B cell (primary cell): ENCODE measurements around the gene LAPTM4A. TPM values are rescaled to one million over a fixed set of nuclear protein-coding genes. Genes with fewer than 3 reads are reported as not detected.
A peak's percentile ranks its signal among the peaks of the same experiment; 100 is the strongest.

Experiments
- ATAC-seq: fragments of 200-7000 bp; cut with Tn5 transposase; one replicate; pipeline ENCODE4 v1.10.0; 2021; ENCODE audit warnings: low read depth, mild to moderate bottlenecking, moderate number of reproducible peaks, moderate library complexity
- CTCF ChIA-PET: fragments of 350-600 bp; sonication (Branson Sonifier 250); formaldehyde crosslinking; loops from one replicate; lab custom pipeline; 2021; ENCODE audit warnings: antibody characterized with exemption, inconsistent platforms; lab: Charles Lee
- POLR2A ChIA-PET: fragments of 350-600 bp; sonication (Branson Sonifier 250); formaldehyde crosslinking; loops from one replicate; lab custom pipeline; 2021; ENCODE audit warnings: antibody characterized with exemption; lab: Charles Lee
- DNase-seq: peaks from one replicate; pipeline ENCODE4 v3.0.0; 2013
- H2AFZ ChIP-seq: 2 replicates; pipeline ENCODE4 v1.6.1; 2012; ENCODE audit warnings: mild to moderate bottlenecking, low read depth, low read length; ENCODE audit not compliant: insufficient read depth, poor library complexity, severe bottlenecking
- H3K27ac ChIP-seq, 2 donors: 1 replicate in 1 of 2; 2 replicates in 1 of 2; pipeline ENCODE4 v1.5.1; 2012 to 2013; ENCODE audit warnings: low read length in 2 of 2, mild to moderate bottlenecking in 2 of 2, moderate library complexity in 1 of 2
- H3K27me3 ChIP-seq, 4 experiments: fragments of 200-600 bp in 1 of 4; sonication (generic) in 1 of 4; replicated peaks in 1 of 4; 1 replicate in 2 of 4; 2 replicates in 2 of 4; pipeline versions ENCODE4 v1.6.1 to v1.7.0; 2013 to 2016; ENCODE audit warnings: low read length in 3 of 4, mild to moderate bottlenecking in 2 of 4, mixed read lengths in 1 of 4, moderate library complexity in 1 of 4; ENCODE audit not compliant: insufficient read depth in 4 of 4, control insufficient read depth in 3 of 4; ENCODE audit errors: control extremely low read depth in 1 of 4
- H3K36me3 ChIP-seq, 2 experiments: replicated peaks in 1 of 2; 1 replicate in 1 of 2; 2 replicates in 1 of 2; pipeline versions ENCODE4 v1.6.1 to v1.7.1; 2013; ENCODE audit warnings: low read length in 1 of 2; ENCODE audit not compliant: insufficient read depth in 2 of 2, control insufficient read depth in 1 of 2; ENCODE audit errors: control extremely low read depth in 1 of 2, extremely low read depth in 1 of 2
- H3K4me1 ChIP-seq, 2 donors: fragments of 200-600 bp in 1 of 2; sonication (generic) in 1 of 2; 1 replicate in 1 of 2; 2 replicates in 1 of 2; pipeline versions ENCODE4 v1.5.1 to v1.6.1; 2013 to 2017; ENCODE audit warnings: low read length in 2 of 2; ENCODE audit not compliant: control insufficient read depth in 2 of 2, insufficient read depth in 2 of 2
- H3K4me2 ChIP-seq: replicated peaks from 2 replicates; pipeline ENCODE3; 2012; ENCODE audit warnings: mild to moderate bottlenecking, low read depth, low read length; ENCODE audit not compliant: poor library complexity, severe bottlenecking
- H3K4me3 ChIP-seq, 5 experiments: fragments of 200-600 bp in 1 of 5; sonication (generic) in 1 of 5; 1 replicate in 3 of 5; 2 replicates in 2 of 5; pipeline versions ENCODE4 v1.5.1 to v1.7.0; 2011 to 2016; ENCODE audit warnings: low read length in 4 of 5, mild to moderate bottlenecking in 4 of 5, low read depth in 2 of 5, control low read depth in 1 of 5, moderate library complexity in 1 of 5; ENCODE audit not compliant: insufficient read depth in 1 of 5; ENCODE audit errors: control extremely low read depth in 1 of 5, extremely low read depth in 1 of 5
- H3K79me2 ChIP-seq: fragments of 200-600 bp; sonication (generic); one replicate; pipeline ENCODE4 v1.6.0; 2016; ENCODE audit warnings: low read length; ENCODE audit not compliant: control insufficient read depth, insufficient read depth
- H3K9ac ChIP-seq: fragments of 200-600 bp; sonication (generic); 2 replicates; pipeline ENCODE4 v1.6.1; 2017; ENCODE audit warnings: mild to moderate bottlenecking, low read length, moderate library complexity
- H3K9me3 ChIP-seq, 3 donors: one replicate each; pipeline versions ENCODE4 v1.6.1 to v1.7.1; 2013; ENCODE audit warnings: low read length in 2 of 3; ENCODE audit not compliant: control insufficient read depth in 2 of 3, insufficient read depth in 1 of 3; ENCODE audit errors: control extremely low read depth in 1 of 3
- H4K20me1 ChIP-seq: 2 replicates; pipeline ENCODE4 v1.6.0; 2012; ENCODE audit warnings: mild to moderate bottlenecking, low read length; ENCODE audit not compliant: insufficient read depth, control insufficient read depth, poor library complexity, severe bottlenecking
- H3K27ac Mint-ChIP-seq: one replicate; pipeline ENCODE4 v1.8.0; 2021; ENCODE audit warnings: mixed read lengths
- H3K27me3 Mint-ChIP-seq: one replicate; pipeline ENCODE4 v1.8.0; 2021; ENCODE audit warnings: mixed read lengths
- H3K4me1 Mint-ChIP-seq: one replicate; pipeline ENCODE4 v1.8.0; 2021; ENCODE audit warnings: mixed read lengths
- H3K4me3 Mint-ChIP-seq: one replicate; pipeline ENCODE4 v1.8.0; 2021; ENCODE audit warnings: mixed read lengths
- H3K9me3 Mint-ChIP-seq: one replicate; pipeline ENCODE4 v1.8.0; 2022; ENCODE audit warnings: mixed read lengths; ENCODE audit not compliant: insufficient read depth
- EZH2 ChIP-seq: IDR thresholded peaks from 2 replicates; pipeline ENCODE4 v1.6.1; 2012; ENCODE audit warnings: borderline replicate concordance, low read depth, mild to moderate bottlenecking, moderate library complexity, low read length; ENCODE audit not compliant: insufficient read depth, poor library complexity, severe bottlenecking
- WGBS: methylation state at CpG from one replicate; pipeline ENCODE4 v1.1.5; 2013; ENCODE audit warnings: missing lambda C conversion rate; ENCODE audit not compliant: insufficient coverage; 5-methylcytosine and 5-hydroxymethylcytosine counted together
- intact Hi-C: fragments of 100-400 bp; cut with micrococcal nuclease; formaldehyde crosslinking; loops from one replicate; pipeline ENCODE4 v1.10.0; 2022
- polyA plus RNA-seq: library from polyadenylated mRNA; depleted of rRNA; stranded (reverse); fragments of >200 nt; gene quantifications from 2 replicates; pipeline ENCODE4 v1.2.3, GENCODE V29; 2012
- total RNA-seq, 2 donors: library from RNA; stranded (reverse); fragments of 120-200 nt in 1 of 2; gene quantifications; 1 replicate in 1 of 2; 2 replicates in 1 of 2; pipeline versions ENCODE4 v1.2.3 to v1.2.4, GENCODE V29; 2013 to 2022
- TF ChIP-seq, protein P1 (sequence below): fragments of 200-600 bp; IDR thresholded peaks from one replicate; pipeline ENCODE4 v1.8.0; 2022; ENCODE audit warnings: antibody characterized with exemption, mild to moderate bottlenecking

Gene LAPTM4A
- total and polyA plus RNA-seq, 2 donors (not counting 1 experiment from before 2014, with no cell fraction given): 45.9 to 74.4 TPM

DNA sequence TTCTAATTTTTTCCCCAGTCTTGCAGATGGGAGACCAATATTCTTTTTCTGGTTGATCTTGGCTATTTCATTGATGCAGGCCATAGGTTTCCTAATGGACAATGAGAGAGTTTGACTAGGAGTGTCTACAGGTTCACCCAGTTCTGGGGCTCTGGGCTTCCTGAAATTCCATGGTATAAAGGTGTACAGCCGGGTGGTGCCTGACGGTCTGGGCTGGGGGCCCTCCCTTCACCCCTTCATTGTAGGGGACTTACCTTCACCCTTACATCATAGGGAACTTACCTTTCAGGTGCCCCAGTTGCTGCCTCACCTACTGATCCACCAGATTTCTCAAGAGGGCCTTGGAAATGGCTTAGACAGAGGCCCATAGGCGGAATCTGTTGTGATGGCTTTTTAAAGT lies 13.0 kb upstream of the LAPTM4A start:
- ATAC-seq (no peak), DNase-seq (no peak)
- H3K27ac ChIP-seq: no peak overlapping the region
- no peak overlapping the region for H3K4me3 Mint-ChIP-seq
- TF ChIP-seq, protein P1, sequence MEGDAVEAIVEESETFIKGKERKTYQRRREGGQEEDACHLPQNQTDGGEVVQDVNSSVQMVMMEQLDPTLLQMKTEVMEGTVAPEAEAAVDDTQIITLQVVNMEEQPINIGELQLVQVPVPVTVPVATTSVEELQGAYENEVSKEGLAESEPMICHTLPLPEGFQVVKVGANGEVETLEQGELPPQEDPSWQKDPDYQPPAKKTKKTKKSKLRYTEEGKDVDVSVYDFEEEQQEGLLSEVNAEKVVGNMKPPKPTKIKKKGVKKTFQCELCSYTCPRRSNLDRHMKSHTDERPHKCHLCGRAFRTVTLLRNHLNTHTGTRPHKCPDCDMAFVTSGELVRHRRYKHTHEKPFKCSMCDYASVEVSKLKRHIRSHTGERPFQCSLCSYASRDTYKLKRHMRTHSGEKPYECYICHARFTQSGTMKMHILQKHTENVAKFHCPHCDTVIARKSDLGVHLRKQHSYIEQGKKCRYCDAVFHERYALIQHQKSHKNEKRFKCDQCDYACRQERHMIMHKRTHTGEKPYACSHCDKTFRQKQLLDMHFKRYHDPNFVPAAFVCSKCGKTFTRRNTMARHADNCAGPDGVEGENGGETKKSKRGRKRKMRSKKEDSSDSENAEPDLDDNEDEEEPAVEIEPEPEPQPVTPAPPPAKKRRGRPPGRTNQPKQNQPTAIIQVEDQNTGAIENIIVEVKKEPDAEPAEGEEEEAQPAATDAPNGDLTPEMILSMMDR: no peak
- no peak for TF ChIP-seq EZH2
- ChIA-PET POLR2A (no interaction called here), CTCF (no interaction called here)
- no peak overlapping the region for H3K4me3 ChIP-seq
- no CpG with 5 or more reads among the region's 3 CpGs for WGBS
- H3K79me2 ChIP-seq: no peaks in the 10 kb centered on the region
- peaks cover 0 to 2% (median 0%) of the 10 kb centered on the region in 4 experiments for H3K27me3 ChIP-seq
- H3K4me1 Mint-ChIP-seq: no peaks in the 10 kb centered on the region
- intact Hi-C loops: no loop called here
- H3K36me3 ChIP-seq: no peaks in the 10 kb centered on the region
- H3K9me3 Mint-ChIP-seq: no peaks in the 10 kb centered on the region
- H3K4me2 ChIP-seq: no peak overlapping the region
- no peaks in the 10 kb centered on the region for H3K4me1 ChIP-seq
- H3K9ac ChIP-seq: no peak overlapping the region
- no peak overlapping the region for H3K27ac Mint-ChIP-seq
- peaks cover 0 to 6% (median 0%) of the 10 kb centered on the region in 3 donors for H3K9me3 ChIP-seq
- peaks cover 23% of the 10 kb centered on the region for H3K27me3 Mint-ChIP-seq
- H2AFZ ChIP-seq: no peak overlapping the region
- no peaks in the 10 kb centered on the region for H4K20me1 ChIP-seq

DNA sequence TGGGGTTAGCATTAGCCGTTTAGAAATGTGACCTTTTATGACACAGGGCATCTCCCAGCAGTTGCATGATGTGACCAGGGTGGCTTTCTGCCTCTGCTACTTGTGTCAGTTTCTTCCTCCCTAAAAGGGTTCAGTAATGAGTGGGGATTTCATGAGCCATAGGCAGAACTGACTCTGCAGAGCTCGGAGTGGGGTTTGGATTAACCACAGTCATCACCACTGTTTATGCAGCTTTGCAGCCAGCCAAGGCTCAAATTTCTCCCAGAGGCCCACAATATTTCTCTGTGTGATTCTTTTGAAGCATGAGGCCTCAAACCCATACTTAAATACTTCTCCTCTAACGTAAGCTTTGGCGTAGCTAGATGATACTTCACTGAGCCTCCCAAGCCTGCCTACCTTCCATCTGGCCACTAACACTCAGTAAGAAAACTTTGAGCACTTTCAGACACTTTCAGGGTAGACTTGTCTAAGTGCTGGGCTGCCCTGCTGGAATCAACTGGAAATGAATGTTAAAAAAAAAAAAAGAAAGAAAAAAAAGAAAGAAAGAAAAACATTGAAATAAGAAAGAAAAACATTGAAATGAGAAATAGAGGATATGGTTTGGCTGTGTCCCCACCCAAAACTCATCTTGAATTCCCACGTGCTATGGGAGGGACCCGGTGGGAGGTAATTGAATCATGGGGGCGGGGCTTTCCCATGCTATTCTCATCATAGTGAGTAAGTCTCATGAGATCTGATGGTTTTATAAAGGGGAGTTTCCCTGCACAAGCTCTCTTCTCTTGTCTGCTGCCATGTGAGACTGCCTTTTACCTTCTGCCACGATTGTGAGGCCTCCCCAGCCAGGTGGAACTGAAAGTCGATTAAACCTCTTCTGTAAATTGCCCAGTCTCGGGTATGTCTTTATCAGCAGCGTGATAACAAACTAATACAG lies 11.5 kb upstream of the LAPTM4A start:
- Histone ChIP-seq H3K36me3 (no peaks in the 10 kb centered on the region), H3K9ac (no peak overlapping the region), H3K4me2 (no peak overlapping the region), H3K79me2 (no peaks in the 10 kb centered on the region), H3K27me3 (no peaks in the 10 kb centered on the region), H3K27ac (no peak overlapping the region), H4K20me1 (no peaks in the 10 kb centered on the region), H3K9me3 (peaks cover 0 to 4% (median 0%) of the 10 kb centered on the region in 3 donors), H3K4me1 (no peaks in the 10 kb centered on the region), H3K4me3 (no peak overlapping the region), H2AFZ (no peak overlapping the region)
- DNase-seq (peak; percentile 23), ATAC-seq (no peak)
- H3K27me3 Mint-ChIP-seq: peaks cover 27% of the 10 kb centered on the region
- no peak for TF ChIP-seq EZH2
- TF ChIP-seq, protein P1: no peak
- POLR2A ChIA-PET: no interaction called here
- H3K9me3 Mint-ChIP-seq: no peaks in the 10 kb centered on the region
- CTCF ChIA-PET: interaction anchor here (1.5 to 1.6 kb wide), 2 partner anchors 12 to 36 kb away, joined by 3 to 4 read pairs; partner anchors contain the start of gene LAPTM4A
- intact Hi-C loops: no loop called here
- no peak overlapping the region for H3K27ac Mint-ChIP-seq
- no peak overlapping the region for H3K4me3 Mint-ChIP-seq
- H3K4me1 Mint-ChIP-seq: no peaks in the 10 kb centered on the region
- 96% methylated on average over 3 of the region's 11 CpGs for WGBS
